GM18519 (cell line): Measurements from ENCODE around the gene DENND2C.

Source experiments
- ATAC-seq: cut with Tn5 transposase; IDR thresholded peaks from one replicate; pipeline ENCODE4 v1.9.1; 2021; ENCODE audit warnings: mild to moderate bottlenecking, moderate library complexity; ENCODE audit not compliant: unreplicated experiment, low FRiP score

Gene DENND2C

DNA sequence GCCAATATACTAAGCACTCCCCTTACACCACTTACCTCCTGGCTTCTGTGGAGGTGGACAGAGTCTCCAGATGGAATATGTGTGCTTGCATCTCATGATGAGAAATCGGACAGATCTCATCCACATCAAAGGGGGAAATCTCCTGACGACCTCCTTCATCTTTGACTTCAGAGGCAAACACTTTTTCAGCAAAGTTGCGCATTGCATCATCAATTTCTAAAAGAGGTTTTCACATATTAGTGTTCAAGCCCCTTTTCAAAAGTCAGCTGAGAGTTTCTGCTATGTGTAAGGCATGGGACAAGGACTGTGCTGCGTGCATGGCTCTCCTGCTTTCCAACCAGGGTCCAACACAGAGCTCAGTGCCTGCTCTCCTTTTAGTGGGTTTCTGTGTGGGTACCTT is 18.7 kb upstream of the DENND2C start:
- ATAC-seq = no peak

DNA sequence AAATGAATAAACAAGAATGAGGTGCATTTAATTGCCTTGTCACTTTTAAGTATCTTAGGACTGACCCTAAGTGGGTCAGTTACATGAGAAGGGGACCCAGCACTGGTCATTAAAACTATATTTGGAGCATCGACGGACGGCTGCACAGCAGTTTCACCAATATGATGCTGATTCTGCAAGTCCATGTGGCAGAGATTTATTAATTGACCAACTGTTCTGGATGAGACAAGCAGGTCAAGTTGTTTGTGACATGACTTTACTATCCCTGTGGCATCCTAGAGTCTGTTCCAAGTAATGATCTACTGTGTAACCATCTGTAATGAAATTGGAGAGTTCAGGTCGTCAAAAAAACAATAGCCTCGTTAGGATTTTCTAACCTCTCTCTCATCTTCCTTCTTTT is 16.0 kb upstream of the DENND2C start:
- no peak for ATAC-seq

DNA sequence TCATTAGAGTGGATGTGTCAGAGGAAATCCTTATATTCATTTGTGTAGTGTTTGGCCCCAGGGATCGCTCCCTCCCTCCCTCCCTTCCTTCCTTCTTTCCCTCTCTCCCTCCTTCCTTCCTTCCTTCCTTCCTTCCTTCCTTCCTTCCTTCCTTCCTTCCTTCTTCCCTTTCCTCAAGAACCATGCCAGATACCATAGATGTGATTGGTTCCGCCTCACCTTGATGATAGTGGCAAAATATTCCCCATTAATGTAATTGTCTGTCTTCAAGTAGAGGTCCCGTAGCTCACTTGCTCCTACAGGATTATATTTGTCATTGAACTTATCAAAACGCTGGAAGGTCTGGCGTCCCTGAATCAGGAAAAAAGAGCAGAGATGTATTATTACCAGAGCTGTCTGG is 7.8 kb upstream of the DENND2C start:
- no peak for ATAC-seq

DNA sequence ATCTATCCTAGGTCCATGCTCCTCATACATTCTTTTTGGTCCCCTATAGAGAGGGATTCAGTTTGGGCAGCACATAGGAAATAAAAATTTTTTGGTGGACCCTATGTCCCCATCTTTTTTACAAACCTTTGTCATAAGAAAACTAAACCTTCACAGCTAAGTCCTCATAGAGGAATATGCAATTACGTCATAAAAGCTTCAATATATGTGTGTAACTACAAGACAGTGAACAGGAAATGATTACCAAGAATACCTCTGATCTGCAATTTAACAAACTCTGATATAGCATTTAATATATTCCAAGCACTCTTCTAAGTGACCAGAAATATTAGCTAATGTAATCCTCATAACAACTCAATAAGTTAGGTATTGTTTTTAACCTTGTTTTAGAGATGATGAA is 6.3 kb upstream of the DENND2C start:
- no peak for ATAC-seq

DNA sequence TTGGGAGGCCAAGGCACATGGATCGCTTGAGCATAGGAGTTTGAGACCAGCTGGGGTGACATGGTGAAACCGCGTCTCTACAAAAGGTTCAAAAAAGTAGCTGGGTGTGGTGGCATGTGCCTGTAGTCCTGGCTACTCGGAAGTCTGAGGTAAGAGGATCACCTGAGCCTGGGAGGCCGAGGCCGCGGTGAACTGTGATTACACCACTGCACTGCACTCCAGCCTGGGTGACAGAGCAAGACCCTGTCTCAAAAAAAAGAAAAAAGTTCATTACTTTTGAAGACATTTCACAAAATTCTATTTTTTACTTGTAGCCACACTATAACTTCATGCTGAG is 2.1 kb upstream of the DENND2C start:
- no peak for ATAC-seq

DNA sequence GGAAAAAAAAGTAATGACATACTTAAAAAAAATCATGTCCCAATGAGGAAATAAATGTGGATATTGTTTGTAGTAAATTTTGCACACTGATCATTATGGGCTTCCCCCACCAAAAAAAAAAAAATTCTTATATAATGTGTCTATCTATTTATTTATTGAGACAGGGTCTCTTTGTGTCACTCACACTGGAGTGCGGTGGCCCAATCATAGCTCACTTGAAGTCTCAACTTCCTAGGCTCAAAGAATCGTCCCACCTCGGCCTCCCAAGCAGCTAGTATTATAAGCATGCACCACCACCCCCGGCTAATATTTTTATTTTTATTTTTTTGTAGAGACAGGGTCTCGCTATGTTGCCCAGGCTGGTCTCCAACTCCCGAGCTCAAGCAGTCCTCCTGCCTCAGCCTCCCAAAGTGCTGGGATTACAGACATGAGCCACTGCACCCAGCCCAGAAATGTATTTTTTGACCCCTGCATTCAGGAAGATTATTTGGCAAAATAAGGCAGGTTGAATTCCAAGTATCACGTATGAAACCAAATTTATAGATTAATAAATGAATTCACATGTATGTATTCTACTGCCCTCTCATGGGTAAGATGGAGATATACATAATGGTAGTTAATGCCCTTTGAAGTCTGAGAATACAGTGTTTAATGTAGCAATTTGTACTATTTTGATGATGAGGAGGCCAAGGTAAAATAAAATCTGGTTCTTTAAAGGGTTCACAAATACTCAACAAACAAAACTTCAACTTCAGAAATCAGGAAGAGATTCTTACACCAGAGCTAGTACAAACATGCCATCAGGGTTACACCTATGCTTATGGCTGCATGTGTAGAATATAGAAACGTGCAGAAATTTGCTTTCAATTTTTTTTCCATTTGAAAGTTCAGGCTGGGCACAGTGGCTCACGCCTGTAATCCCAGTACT is 1.4 kb upstream of the DENND2C start:
- ATAC-seq = no peak

DNA sequence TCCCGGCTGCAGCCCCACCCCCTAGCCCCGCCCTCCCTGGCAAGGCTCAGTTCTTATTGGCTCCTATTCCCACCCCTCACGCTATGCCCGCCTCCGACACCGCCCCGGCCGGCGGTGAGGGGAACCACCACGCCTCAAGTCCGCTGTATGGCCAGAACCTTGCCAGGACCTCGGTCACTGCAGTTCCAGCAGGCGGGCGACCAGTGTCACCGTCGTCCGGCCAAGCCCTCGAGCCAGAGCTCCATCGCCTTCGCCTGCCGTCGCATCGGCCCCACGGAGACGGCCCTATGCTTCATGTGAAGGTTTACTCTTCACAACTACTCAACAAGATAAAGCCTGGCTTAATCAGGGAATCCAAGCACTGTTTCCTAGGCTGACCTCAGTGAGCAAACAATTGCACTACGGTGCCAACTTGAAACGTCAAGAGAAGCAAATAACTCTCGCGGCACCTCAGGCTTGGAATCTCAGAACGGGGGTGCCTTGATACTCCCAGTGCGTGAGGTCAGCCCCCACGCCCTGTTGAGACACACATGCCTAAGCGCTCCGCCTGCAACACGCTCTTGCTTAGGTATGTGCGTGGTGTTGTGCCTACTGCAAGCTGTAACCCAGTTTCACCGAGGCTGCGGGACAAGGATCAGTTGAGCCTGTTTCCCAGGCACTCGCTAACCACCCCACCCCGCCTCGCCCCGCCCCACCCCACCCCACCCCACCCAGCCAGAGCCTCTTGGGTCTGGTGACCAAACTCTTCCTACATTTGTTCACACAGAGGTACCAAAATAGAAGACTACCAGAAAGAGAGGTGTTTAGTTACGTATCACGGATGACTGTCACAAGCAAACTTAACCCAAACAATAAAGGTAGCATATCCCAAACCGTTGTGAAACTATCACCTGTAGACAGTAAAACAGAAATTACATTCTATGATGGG is 498 bp upstream of the DENND2C start:
- peak; percentile 89 for ATAC-seq

DNA sequence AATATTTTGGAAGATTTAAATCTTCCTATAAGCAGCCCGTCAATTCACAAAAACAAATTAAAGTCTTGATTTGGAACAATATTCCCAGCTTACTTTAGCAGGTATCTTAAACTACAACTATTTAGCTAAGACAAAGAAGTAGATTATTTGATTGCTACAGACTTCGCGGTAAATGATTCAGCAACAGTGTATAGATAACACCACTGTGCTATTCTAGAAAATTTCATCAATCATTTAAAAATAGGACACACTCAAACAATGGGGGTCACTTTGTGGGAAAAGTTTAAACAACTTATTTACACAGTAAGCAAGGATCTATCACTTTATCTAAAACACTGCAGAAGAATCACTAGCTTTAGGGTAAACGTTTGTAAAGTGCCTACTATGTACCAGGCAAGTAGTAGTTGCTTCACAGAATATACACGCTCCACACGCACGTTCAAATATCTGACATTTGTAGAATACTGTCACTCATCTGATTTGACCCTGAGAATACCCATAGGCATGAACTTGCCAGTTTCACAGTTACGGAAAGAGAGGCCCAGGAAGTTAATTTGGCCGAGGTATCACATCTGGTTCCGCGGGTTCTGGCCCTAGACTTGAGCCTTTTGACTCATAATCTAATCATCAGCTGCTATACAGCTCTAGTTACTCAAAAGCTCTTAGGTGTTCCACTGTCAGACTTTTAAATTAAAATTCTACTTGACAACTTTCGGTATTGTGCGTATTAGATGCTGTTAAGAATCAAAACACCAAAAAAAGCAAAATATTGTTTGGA is 876 bp downstream of the DENND2C start:
- no peak for ATAC-seq

DNA sequence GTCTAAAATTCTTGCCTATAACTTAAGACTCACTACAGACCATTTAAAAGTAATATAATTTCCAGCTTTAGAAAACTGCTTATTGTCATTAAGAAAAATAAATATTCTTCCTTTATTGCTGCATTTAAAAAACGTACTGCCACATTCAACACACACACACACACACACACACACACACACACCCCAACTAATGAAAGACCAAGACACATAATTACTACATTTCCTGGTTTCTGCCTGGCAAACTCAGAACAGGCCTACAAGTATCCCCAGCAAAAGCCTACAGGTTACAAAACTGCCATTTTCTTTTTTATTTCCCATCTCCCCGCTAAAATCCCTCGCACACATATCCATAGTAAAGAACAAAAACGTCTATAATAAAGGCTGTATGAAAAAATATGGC is 1.5 kb downstream of the DENND2C start:
- ATAC-seq = no peak

DNA sequence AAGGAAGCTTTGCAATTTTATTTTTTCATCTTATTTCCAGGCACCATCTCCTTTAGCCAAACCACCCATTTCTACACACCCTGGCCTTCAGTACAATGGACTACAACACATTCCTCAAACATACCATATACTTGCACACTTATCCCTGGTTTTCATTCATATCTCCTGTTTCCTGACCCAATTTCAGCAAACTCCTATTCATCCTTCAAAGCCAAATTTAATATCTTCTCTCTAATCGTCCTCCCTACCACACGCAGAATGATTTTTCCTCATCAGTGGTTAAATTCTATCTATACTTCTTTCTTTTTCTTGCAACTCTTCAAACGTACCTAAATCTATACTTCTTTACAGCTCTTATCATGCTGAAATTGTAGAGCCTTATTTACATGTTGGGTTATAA is 2.9 kb downstream of the DENND2C start:
- ATAC-seq = no peak

DNA sequence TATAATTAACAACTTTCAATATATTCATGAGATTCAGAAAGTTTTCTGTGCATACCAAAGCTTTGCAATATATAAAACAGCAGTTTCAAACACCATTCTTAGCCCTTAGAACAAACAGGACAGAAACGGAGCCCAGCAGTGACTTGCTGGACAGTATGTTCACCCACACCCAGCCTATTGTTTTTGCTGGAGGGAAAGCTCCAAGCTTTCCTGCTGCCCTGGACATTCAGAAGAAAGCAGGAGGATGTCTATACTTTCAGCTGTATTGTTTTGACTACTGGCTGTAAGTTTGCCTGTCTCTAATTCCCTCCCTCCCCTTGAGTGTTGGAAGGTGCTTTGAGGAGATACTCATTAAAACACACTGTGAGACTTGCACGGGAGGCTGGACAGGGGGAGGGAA is 9.6 kb downstream of the DENND2C start:
- ATAC-seq = no peak

DNA sequence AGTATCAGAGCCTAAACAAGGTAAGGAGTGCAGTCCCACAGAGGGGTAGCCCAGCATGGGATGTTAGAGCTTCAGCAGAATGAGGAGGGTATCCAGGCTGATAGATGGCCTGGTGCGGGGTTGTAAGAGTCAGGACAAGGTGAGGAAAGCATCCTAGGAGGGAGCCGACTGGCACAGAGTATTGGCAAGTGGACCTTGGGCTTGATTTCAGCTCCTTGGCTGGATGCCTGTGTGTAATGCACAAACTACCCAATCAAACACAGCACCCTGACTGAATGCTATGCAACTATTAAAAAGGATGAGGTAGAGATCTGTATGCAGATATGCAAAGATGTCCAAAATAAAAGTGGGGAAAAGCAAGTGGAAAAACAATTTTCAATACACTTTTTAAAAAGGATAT is 18.0 kb downstream of the DENND2C start:
- ATAC-seq = no peak

DNA sequence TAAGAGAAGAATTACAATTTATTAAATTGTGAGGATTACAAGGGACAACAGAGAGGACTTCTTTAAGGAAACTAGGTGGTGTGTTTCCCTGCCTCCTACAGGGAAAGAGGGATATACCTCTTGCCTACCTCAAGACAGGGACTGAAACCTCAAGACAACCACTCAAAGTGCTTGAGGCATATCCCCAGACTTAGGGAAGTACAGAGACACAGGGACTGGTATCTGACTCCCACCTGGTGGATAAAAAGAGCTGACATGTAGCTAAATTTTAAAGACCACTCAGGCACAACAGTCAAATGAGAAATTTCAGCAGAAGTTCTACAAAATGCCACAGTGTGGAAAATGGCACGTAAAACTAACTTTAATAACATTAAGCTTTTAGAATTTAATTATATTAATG is 21.3 kb downstream of the DENND2C start:
- no peak for ATAC-seq

DNA sequence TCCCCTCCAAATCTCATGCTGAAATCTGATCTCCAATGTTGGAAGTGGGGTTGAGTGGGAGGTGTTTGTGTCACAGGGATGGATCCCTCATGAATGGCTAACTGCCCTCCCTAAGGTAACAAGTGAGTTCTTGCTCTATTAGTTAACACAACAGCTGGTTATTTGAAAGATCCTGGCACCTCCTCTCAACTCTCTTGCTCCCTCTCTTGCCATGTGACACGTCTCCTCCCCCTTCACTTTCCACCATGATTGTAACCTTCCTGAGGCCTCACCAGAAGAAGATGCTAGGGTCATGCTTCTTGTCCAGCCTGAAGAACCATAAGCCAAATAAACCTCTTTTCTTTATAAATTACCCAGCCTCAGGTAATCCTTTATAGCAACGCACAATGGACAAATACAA is 28.5 kb downstream of the DENND2C start:
- no peak for ATAC-seq

DNA sequence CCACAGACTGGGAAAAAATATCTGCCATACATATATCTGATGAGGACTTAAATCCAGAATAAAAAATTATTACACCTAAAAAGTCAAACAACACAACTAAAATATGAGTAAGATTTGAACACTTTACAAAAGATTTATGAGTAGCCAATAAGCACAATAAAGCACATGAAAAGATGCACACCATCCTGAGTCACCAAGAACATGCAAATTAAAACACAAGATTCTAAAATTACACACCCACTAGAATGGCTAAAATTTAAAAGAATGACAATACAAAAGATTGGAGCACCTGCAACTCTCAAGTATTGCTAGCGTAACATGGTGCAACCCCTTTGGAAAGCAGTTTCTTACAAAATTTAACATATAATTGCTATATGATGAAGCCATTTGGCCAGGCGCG is 30.9 kb downstream of the DENND2C start:
- no peak for ATAC-seq

DNA sequence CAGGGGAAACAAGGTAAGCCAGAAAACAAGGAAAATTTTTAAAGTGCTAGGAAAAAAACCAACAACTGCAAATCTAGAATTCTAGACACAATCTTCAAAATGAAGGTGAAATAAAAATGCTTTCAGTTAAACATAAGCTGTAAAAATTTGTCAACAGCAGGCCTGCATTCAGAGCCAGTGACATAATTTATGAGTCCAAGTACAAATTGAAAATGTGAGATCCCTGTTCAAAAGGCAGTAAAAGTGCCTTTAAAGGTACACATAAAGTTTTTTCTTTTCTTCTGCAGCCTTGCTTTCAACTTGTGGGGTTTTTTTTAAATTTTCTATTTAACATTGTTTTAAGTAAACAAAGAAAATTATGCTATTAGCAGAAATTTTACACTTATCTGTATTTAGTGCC is 37.4 kb downstream of the DENND2C start:
- no peak for ATAC-seq

DNA sequence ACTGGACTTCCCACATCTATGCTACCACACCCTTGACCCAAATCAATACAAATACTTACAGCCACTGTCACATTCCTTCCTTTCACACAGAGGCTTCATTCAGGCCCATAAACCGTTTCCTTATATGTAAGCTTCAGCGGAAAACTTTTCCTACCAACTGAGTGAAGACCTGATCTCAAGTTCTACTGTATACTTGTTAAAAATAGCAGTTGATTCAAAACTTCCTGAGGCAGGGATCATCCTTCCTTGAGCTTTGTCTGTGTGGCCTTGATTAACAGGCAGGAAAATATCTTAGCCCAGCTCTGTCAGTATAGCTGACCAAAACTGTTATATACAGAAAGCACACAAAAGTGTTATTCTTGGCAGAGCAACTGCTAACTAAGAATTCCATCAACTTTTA is 42.7 kb downstream of the DENND2C start:
- no peak for ATAC-seq

DNA sequence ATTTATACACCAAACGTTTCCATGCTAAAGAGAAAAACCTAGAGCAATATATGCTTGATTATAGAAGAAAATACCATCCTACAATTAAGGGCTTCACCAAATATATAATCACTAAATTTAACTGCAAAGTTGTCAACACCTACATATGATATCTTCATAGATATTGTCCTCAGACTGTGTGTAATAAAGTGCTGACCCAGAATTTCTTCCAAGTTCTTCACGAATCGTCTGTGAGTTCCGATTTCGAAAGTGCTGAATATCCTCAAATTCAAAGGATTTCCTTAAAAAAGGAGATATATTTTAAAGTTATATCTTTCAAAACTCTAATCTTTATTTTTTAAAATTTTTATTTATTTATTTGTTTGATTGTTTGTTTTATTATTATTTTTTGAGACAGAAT is 46.5 kb downstream of the DENND2C start:
- ATAC-seq = no peak

DNA sequence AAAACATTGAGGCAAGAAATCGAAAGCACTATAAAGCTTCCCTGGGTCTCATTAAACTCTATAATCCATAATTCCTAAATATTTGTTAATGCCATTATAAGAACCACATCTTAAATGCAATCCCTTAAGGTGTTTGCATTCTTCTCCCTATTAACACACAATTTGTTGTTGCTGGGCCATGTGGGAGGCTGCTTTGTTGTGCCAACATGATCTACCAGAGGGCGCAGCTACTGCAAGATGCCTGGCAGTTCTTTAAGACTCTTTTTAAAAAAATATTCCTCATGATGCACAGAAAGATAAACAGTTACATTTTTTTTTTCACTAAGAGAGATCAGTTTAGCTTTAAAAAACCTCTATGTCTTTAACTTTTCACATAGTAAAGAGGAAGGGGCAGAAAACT is 49.4 kb downstream of the DENND2C start:
- no peak for ATAC-seq

DNA sequence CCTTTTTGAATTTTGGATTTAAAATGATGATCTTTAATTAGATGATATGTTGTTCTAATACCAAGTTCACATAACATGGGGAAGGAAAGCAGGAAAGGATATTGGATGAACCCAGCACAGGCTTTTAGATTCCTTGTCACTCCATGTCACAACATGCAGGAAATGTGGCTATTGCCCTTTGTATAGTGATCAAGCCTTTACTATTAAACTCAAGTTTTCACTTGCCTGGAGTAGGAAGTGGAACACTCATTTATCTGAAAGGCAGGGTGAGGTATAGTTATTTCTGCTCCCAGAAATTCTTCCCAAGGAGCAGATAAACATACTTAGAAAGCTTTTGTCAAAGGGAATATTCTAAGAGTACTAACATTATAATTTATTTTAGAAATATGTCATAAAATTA is 51.2 kb downstream of the DENND2C start:
- no peak for ATAC-seq
